HG03520 (cell line): ENCODE measurements around the gene EVPL.
"Not testable (repeated sequence)": the region's sequence is repeated elsewhere in the genome, so short reads cannot be mapped to it uniquely, and the experiment has no call there.

Experiments
- ATAC-seq: cut with Tn5 transposase; IDR thresholded peaks from one replicate; pipeline ENCODE4 v1.9.1; 2021; ENCODE audit warnings: mild to moderate bottlenecking, moderate library complexity; ENCODE audit not compliant: unreplicated experiment

EVPL gene

DNA sequence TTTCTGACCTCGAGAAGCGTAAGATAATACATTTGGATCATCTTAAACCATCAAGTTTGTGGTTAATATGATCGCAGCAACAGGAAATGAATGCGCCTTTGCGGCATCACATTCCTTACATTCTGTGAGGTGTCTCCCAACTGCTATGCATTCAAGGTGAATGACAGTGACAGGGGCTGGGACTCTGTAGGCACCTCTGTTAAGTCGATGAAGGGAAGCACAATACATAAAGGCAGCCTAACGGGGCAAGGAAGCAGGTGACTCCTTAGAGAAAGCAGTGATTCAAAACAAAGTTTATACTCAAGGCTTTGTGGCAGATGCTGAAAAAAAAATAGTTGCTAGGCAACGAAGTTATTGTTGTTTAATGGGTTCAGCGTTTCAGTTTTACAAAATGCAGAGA lies 21.6 kb upstream of the EVPL start:
- no peak for ATAC-seq

DNA sequence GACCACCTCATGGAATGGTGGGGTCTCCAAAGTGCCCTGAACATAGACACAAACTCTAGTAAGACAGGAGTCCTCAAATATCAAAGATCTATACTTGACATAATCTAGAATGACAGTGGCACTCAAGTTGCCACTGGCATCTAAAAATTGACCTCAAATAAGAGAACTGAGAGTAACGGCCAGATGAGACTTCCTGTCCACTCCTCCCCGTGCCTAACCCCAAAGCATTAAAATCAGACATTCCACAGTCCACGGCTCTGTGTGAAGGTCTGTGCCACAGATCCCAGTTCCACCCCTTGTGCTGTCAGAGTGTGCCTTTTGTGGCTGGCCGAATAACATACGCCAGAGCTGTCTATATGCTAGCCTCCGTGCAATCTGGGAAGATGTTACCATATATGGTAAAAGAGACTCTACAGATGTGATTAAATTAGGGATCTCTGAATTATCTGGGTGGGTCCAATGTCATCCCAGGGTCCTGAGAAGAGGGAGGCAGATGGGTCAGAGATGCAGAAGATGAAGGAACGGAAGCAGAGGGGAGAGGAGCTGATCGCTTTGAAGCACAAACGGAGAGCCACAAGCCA lies 21.0 kb upstream of the EVPL start:
- no peak for ATAC-seq

- ATAC-seq = no peak
Observed at GRCh38 chr17:76046064-76046463, 19.0 kb upstream of the EVPL start.

DNA sequence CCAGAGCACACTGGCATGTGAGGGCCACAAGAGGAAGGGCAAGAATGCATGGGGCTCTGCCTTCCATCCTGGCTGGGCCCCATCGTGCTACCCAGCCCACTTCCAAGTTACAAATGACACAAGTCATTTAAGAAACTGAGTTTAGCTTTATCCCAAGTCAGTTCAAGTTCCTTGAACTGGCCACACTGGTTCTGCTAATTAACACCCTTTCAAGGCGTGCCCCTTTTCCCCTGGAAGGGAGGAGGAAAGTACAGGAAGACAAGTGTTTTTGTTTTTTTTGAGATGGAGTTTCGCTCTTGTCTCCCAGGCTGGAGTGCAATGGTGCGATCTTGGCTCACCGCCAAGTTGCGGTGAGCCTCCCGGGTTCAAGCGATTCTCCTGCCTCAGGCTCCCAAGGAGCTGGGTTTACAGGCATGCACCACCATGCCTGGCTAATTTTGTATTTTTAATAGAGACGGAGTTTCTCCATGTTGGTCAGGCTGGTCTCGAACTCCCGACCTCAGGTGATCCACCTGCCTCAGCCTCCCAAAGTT lies 17.4 kb upstream of the EVPL start:
- not testable (repeated sequence) for ATAC-seq

DNA sequence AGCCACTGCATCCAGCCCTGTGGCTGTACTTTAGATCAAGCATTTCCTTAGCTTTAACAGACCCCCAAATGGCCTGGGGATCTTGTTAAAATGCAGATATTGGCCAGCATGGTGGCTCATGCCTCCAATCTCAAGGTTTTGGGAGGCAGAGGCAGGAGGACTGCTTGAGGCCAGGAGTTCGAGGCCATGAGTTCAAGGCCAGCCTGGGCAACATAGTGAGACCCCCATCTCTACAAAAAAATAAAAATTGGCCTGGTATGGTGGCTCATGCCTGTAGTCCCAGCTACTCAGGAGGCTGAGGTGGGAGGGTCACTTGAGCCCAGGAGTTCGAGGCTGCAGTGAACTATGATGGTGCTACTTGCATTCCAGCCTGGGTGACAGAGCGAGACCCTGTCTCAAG lies 15.8 kb upstream of the EVPL start:
- not testable (repeated sequence) for ATAC-seq

DNA sequence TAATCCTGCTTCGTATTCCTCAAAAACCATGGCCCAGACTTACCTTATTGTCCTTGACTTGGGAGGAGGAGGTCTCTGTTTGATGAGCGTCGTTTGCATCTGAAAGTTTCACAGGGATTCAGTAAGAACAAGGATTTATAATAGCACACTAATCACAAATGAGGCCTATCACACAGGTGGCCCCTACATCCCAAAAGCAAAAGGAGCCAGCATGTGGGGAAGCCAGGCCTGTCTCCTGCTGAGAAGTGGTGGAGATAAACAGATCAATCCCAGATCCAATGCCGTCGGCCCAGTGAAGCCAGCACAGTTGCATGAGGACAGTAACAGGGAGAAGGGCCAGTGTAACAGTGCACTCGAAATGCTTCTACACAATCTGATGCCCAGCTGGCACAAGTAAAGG lies 13.3 kb upstream of the EVPL start:
- ATAC-seq = no peak

- no peak for ATAC-seq
Observed at GRCh38 chr17:76039121-76039520, 12.0 kb upstream of the EVPL start.

GRCh38 chr17:76038050-76038449 lies 10.9 kb upstream of the EVPL start:
- ATAC-seq = no peak

- ATAC-seq = no peak
Observed at GRCh38 chr17:76036497-76037261, 9.6 kb upstream of the EVPL start.

GRCh38 chr17:76034428-76035350 lies 7.6 kb upstream of the EVPL start:
- ATAC-seq = no peak

DNA sequence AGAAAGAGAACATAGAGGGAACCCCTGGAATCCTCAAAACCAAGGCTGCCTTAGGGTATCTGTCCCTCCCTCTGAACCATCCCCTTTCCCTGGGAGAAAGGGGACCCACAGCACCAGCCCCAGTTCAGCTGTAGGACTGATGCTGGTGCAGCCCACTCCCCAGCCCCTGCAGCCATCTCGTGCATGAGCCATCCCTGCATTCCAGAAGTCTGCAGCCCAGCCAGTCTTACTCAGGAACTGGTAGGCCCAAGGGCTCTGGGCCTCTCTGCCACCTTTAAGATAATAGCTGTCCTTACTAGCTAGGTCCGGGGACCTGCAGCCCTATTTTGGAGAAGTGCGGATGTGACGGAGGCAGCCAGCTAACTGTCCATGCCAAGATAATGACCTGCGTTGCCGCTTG lies 6.0 kb upstream of the EVPL start:
- ATAC-seq = no peak

GRCh38 chr17:76032780-76033108 lies 5.6 kb upstream of the EVPL start:
- no peak for ATAC-seq

GRCh38 chr17:76032073-76032779 lies 5.1 kb upstream of the EVPL start:
- ATAC-seq = no peak

- ATAC-seq = no peak
Observed at GRCh38 chr17:76026714-76027158, 370 bp downstream of the EVPL start.

- no peak for ATAC-seq
Observed at GRCh38 chr17:76025294-76025693, 1.8 kb downstream of the EVPL start.

GRCh38 chr17:76024353-76024752 lies 2.8 kb downstream of the EVPL start:
- no peak for ATAC-seq

GRCh38 chr17:76023900-76024237 lies 3.2 kb downstream of the EVPL start:
- no peak for ATAC-seq

DNA sequence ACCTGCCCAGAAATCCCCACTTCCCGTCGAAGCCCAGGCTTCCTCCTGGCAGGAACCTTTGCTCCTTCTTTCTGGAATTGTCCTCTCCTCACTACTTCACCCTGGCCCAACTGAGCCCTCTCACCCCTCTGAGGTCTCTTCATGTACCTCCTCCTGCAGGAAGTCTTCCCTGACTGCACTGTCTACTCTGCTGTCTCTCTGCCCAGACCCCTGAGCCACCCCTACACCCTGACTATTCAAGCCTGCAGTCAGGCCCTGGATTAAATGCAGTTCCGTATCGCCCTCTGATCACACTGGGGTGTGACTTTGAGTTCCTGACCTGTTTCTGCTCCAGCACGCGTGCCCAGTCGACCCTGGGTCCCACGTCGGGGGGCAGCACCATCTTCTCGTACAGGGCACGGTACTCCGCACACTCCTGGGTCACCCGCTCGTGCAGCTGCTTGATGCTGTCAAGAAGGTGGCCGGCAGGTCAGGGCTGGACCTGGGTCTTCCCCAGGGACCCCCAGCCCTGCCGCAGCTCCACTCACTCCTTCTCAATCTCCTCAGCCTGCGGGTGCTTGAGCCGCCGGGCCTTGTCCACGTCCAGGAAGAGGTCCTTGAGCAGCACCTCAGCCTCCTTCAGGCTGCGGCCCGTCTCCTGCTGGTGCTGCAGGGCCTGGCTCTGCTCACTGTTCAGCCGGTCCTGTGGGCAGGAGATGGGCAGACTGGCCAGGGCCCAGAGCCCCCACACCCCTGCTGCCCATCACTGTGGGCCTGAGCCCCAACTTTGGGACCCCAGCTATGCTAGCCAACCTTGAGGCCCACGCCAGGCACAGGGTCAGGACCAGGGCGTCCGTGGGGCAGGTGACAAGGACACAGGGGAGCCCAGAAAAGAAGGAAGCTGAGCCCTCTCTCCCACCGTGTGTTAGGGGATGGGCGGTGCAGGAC lies 3.9 kb downstream of the EVPL start:
- ATAC-seq = no peak

DNA sequence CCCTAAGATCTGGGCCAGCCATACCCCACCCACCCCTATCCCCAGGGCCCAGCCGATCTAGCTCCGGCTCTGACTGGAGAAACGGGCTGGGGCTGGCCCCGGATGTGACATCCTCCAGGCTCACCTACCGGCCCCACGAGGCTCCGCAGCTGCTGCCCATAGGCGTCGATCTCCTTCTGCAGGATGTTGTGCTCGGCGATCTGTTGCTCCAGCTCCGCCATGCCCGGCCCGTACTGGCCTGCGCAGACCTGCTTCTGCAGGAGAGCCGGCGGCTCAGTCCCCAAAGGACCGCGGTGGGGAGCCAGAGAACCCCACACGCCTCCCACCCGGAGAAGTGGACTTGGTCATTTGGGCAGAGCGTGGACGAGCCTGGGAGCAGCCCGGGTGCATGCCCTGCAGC lies 4.8 kb downstream of the EVPL start:
- no peak for ATAC-seq
